Prostate gland (tissue), 2 donors: ENCODE results near the gene ARHGEF11.

Experiments used
- POLR2A ChIP-seq: fragments of 450-650 bp; IDR thresholded peaks from one replicate; pipeline ENCODE4 v1.6.1; 2016; ENCODE audit warnings: antibody characterized with exemption, mild to moderate bottlenecking
- POLR2AphosphoS5 ChIP-seq: sonication (generic); formaldehyde crosslinking; IDR thresholded peaks from one replicate; pipeline ENCODE4 v1.6.1; 2017; ENCODE audit warnings: antibody characterized with exemption
- TF ChIP-seq, protein P1 (sequence below), 4 experiments: fragments of 200-600 bp in 2 of 4; fragments of 450-650 bp in 2 of 4; sonication (generic) in 2 of 4; IDR thresholded peaks; 1 replicate in 3 of 4; 2 replicates in 1 of 4; pipeline ENCODE4 v1.5.1; 2016 to 2019; ENCODE audit warnings: antibody characterized with exemption in 4 of 4, mild to moderate bottlenecking in 2 of 4, moderate library complexity in 2 of 4

- TF ChIP-seq, protein P1, sequence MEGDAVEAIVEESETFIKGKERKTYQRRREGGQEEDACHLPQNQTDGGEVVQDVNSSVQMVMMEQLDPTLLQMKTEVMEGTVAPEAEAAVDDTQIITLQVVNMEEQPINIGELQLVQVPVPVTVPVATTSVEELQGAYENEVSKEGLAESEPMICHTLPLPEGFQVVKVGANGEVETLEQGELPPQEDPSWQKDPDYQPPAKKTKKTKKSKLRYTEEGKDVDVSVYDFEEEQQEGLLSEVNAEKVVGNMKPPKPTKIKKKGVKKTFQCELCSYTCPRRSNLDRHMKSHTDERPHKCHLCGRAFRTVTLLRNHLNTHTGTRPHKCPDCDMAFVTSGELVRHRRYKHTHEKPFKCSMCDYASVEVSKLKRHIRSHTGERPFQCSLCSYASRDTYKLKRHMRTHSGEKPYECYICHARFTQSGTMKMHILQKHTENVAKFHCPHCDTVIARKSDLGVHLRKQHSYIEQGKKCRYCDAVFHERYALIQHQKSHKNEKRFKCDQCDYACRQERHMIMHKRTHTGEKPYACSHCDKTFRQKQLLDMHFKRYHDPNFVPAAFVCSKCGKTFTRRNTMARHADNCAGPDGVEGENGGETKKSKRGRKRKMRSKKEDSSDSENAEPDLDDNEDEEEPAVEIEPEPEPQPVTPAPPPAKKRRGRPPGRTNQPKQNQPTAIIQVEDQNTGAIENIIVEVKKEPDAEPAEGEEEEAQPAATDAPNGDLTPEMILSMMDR (IDR thresholded peaks at IDR 0.05) = no peak
- no peak for TF ChIP-seq POLR2A
- no peak for TF ChIP-seq POLR2AphosphoS5
Measured at GRCh38 chr1:157091186-157091585, 45.6 kb upstream of the ARHGEF11 start.
